ENCODE measurements around the gene RPS19.

DNA sequence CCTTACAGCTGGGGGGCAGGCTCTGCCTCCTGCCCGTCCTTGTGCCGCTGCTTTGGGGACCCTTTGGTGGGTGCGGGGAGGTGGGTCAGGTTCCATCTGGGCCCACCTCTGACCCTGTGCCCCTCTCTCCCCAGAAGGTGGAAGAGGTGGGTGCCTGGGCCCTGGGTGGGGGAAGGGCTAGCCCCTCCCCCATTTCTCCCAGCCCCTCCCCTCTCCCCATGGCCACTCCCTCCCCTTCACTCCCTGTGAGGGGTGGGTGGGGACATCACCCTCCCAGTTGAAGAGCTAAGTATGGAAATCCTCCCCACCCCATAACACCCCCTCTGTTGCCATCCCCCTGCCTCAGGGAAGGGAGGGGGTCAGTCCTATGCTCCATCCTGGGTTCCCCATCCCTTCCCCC is 37.1 kb downstream of the RPS19 start:
- TF ChIP-seq RFX5 (IDR thresholded peaks at IDR 0.05; ENCODE audit: low read depth, low read length) (no peak), CTCF (IDR thresholded peaks at IDR 0.05 in 2 of 3, conservative IDR thresholded peaks at IDR 0.05 in 1 of 3; ENCODE audit: control insufficient read depth in 2 of 3, extremely low read depth in 1 of 3, insufficient read depth in 1 of 3, low read depth in 3 of 3, low read length in 3 of 3) (no peak), POLR2A (IDR thresholded peaks at IDR 0.05; ENCODE audit: low read depth, low read length) (no peak), EGR1 (IDR thresholded peaks at IDR 0.05; ENCODE audit: borderline replicate concordance in 1 of 2, low read depth in 2 of 2, low read length in 2 of 2) (no peak), MXI1 (IDR thresholded peaks at IDR 0.05; ENCODE audit: low read depth, low read length) (no peak), TAF1 (IDR thresholded peaks at IDR 0.05; ENCODE audit: borderline replicate concordance, low read depth, low read length) (no peak), NRF1 (conservative IDR thresholded peaks at IDR 0.05; ENCODE audit: low read depth, low read length) (no peak)
- TF ChIP-seq, protein P1, sequence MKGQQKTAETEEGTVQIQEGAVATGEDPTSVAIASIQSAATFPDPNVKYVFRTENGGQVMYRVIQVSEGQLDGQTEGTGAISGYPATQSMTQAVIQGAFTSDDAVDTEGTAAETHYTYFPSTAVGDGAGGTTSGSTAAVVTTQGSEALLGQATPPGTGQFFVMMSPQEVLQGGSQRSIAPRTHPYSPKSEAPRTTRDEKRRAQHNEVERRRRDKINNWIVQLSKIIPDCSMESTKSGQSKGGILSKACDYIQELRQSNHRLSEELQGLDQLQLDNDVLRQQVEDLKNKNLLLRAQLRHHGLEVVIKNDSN (IDR thresholded peaks at IDR 0.05; ENCODE audit: borderline replicate concordance, extremely low read length, insufficient read depth, low read depth, low read length): no peak
- TF ChIP-seq, protein P2, sequence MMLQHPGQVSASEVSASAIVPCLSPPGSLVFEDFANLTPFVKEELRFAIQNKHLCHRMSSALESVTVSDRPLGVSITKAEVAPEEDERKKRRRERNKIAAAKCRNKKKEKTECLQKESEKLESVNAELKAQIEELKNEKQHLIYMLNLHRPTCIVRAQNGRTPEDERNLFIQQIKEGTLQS (IDR thresholded peaks at IDR 0.05; ENCODE audit: borderline replicate concordance, extremely low read depth, low read depth, low read length): no peak
- TF ChIP-seq, protein P3, sequence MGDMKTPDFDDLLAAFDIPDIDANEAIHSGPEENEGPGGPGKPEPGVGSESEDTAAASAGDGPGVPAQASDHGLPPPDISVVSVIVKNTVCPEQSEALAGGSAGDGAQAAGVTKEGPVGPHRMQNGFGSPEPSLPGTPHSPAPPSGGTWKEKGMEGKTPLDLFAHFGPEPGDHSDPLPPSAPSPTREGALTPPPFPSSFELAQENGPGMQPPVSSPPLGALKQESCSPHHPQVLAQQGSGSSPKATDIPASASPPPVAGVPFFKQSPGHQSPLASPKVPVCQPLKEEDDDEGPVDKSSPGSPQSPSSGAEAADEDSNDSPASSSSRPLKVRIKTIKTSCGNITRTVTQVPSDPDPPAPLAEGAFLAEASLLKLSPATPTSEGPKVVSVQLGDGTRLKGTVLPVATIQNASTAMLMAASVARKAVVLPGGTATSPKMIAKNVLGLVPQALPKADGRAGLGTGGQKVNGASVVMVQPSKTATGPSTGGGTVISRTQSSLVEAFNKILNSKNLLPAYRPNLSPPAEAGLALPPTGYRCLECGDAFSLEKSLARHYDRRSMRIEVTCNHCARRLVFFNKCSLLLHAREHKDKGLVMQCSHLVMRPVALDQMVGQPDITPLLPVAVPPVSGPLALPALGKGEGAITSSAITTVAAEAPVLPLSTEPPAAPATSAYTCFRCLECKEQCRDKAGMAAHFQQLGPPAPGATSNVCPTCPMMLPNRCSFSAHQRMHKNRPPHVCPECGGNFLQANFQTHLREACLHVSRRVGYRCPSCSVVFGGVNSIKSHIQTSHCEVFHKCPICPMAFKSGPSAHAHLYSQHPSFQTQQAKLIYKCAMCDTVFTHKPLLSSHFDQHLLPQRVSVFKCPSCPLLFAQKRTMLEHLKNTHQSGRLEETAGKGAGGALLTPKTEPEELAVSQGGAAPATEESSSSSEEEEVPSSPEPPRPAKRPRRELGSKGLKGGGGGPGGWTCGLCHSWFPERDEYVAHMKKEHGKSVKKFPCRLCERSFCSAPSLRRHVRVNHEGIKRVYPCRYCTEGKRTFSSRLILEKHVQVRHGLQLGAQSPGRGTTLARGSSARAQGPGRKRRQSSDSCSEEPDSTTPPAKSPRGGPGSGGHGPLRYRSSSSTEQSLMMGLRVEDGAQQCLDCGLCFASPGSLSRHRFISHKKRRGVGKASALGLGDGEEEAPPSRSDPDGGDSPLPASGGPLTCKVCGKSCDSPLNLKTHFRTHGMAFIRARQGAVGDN (IDR thresholded peaks at IDR 0.05): no peak

All from GM12878 (cell line).